Body of pancreas (tissue), 4 donors: ENCODE data around the gene ABCB8.

ENCODE experiments used
- CTCF ChIP-seq, 7 experiments: fragments of 450-650 bp in 4 of 7; fragments of 200-600 bp in 3 of 7; sonication (generic) in 3 of 7; IDR thresholded peaks; one replicate each; pipeline ENCODE4 v1.5.1; 2016 to 2019; ENCODE audit warnings: antibody characterized with exemption in 7 of 7
- POLR2A ChIP-seq, 3 donors: fragments of 450-650 bp; IDR thresholded peaks; one replicate each; pipeline ENCODE4 v1.6.1; 2016; ENCODE audit warnings: antibody characterized with exemption in 3 of 3, mild to moderate bottlenecking in 2 of 3

DNA sequence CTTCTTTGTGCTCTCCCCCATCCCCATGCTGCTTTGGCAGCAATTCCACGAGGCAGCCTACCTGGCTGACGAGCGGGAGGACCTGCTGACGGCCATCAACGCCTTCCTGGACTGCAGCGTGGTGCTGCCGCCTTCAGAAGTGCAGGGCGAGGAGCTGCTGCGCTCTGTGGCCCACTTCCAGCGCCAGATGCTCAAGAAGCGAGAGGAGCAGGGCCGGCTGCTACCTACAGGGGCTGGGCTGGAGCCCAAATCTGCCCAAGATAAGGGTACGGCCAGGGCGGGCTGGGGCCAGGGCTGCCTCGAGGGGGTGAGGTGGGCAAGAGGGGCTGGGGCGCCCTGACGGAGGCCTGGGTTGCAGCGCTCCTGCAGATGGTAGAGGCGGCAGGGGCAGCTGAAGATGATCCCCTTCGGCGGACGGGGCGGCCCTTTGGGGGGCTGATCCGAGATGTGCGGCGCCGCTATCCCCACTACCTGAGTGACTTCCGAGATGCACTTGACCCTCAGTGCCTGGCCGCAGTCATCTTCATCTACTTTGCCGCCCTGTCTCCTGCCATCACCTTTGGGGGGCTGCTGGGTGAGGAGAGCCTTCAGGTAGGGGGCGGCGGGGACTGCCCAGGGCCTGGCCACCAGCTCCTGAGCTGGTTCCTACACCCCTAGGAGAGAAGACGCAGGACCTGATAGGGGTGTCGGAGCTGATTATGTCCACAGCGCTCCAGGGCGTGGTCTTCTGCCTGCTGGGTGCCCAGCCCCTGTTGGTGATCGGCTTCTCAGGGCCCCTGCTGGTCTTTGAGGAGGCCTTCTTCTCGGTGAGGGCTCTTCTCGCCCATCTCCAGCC is 43.0 kb downstream of the ABCB8 start:
- TF ChIP-seq POLR2A (IDR thresholded peaks at IDR 0.05) (no peak), CTCF (IDR thresholded peaks at IDR 0.05) (no peak)
